ENCODE measurements around the gene FKBP14. TPM values are rescaled to one million over a fixed set of nuclear protein-coding genes. Genes with fewer than 3 reads are reported as not detected.

FKBP14 gene
- total and polyA plus RNA-seq, 8 donors, result 26.7 to 38.9 (median 32.4) TPM

DNA sequence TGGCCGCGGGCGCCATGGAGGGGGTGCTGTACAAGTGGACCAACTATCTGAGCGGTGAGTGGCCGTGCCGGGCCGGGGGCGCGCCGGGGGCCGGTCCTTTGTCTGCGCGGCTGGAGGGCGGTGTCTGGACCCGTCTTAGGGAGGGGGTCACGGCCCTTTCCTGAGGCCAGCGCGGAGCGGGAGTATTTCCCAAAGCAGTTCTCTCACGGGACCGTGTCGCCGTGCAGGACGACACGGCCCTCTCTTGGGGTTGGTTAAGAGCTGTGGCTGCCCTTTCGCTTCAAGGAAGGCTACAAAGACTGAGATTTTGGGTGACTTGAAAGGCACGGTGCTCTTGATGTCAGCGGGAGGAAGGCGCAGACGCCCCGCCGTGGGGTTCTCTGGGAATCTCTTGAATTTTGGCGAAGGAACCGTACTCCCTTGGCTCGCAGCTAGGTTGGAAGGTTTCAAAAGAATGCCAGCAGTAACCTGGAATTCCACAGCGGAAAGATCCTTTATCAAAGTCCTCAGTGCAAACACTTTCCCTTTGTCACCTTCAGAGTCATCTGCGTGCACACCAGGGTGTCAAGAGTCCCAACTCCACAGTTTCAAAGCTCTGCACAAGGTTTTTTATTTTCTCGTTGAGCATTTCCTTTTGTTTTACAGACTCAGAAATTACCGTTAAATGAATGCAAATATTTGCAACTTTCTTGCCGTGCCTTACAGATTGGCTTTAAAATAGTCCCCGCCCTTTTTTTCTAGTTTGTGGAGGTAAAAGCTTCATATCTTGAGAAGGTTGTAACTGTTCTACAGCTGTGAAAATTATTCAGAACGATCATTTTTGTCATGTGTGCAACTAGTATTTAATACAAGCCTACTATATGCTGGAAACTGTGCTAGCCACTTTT lies 2.5 kb upstream of the FKBP14 start:
- Histone ChIP-seq H3K4me1 (peaks cover 16 to 50% of the 10 kb centered on the region in 2 donors), H3K27ac (peak overlapping the region; percentile 89 to 90), H3K27me3 (no peaks in the 10 kb centered on the region), H3K36me3 (no peaks in the 10 kb centered on the region), H3K9me3 (no peaks in the 10 kb centered on the region), H3K4me3 (peak overlapping the region; percentile 91 to 96)
- intact Hi-C loops (cut with DNase I), result no loop called here
- peak in 1 of 2 donors; percentile 7 for TF ChIP-seq CTCF (IDR thresholded peaks at IDR 0.05)
- DNase-seq (peak in 2 of 4 donors; percentile 41 to 59), ATAC-seq (peak; percentile 26)

- ATAC-seq, result peak; percentile 76
- intact Hi-C loops (cut with DNase I), result no loop called here
- Histone ChIP-seq H3K27me3 (no peaks in the 10 kb centered on the region), H3K4me3 (peak within 1 kb of the TSS; percentile 91 to 96), H3K27ac (peak within 1 kb of the TSS; percentile 89 to 90), H3K36me3 (no peaks in the 10 kb centered on the region), H3K4me1 (peaks cover 16 to 53% of the 10 kb centered on the region in 2 donors), H3K9me3 (no peaks in the 10 kb centered on the region)
- DNase-seq, result peak; percentile 91 to 97 (median 92)
- TF ChIP-seq CTCF (IDR thresholded peaks at IDR 0.05), result no peak
These were observed 1.8 kb upstream of the FKBP14 start, which contains the start of gene PLEKHA8 for GRCh38 chr7:30028216-30028748. Gene PLEKHA8 (plus strand): TSS chr7:30028412. CDS start chr7:30028763, 351 bp downstream.

- Histone ChIP-seq H3K27ac (peak overlapping the region; percentile 89 to 90), H3K4me3 (peak overlapping the region; percentile 91 to 96), H3K36me3 (no peaks in the 10 kb centered on the region), H3K9me3 (no peaks in the 10 kb centered on the region), H3K27me3 (no peaks in the 10 kb centered on the region), H3K4me1 (peaks cover 16 to 51% of the 10 kb centered on the region in 2 donors)
- intact Hi-C loops (cut with DNase I), result no loop called here
- peak; percentile 0 for ATAC-seq
- DNase-seq, result no peak
- no peak for TF ChIP-seq CTCF (IDR thresholded peaks at IDR 0.05)
These were observed 1.3 kb upstream of the FKBP14 start for GRCh38 chr7:30027740-30028215.

- Histone ChIP-seq H3K27ac (peak overlapping the region; percentile 89 to 90), H3K9me3 (no peaks in the 10 kb centered on the region), H3K4me3 (peak overlapping the region; percentile 91 to 96), H3K36me3 (no peaks in the 10 kb centered on the region), H3K4me1 (peaks cover 16 to 45% of the 10 kb centered on the region in 2 donors), H3K27me3 (no peaks in the 10 kb centered on the region)
- intact Hi-C loops (cut with DNase I), result no loop called here
- no peak for TF ChIP-seq CTCF (IDR thresholded peaks at IDR 0.05)
- peak in 1 of 4 donors; percentile 35 for DNase-seq
- peak; percentile 25 for ATAC-seq
These were observed 559 bp upstream of the FKBP14 start for GRCh38 chr7:30027065-30027456.

GRCh38 chr7:30023524-30023923 lies 3.0 kb downstream of the FKBP14 start:
- TF ChIP-seq CTCF (IDR thresholded peaks at IDR 0.05), result no peak
- intact Hi-C loops (cut with DNase I), result no loop called here
- Histone ChIP-seq H3K27ac (no peak overlapping the region), H3K36me3 (peaks cover 0 to 2% of the 10 kb centered on the region in 2 donors), H3K9me3 (no peaks in the 10 kb centered on the region), H3K27me3 (no peaks in the 10 kb centered on the region), H3K4me1 (peaks cover 6 to 31% of the 10 kb centered on the region in 2 donors), H3K4me3 (no peak overlapping the region)
- ATAC-seq, result no peak
- no peak for DNase-seq
